H54 (cell line): ENCODE results near the gene NKIRAS1.

Experiments
- DNase-seq: peaks from one replicate; pipeline ENCODE4 v3.0.0; 2011; ENCODE audit warnings: low spot score, mixed read lengths; ENCODE audit not compliant: insufficient read length
- FAIRE-seq: peaks from 3 replicates; lab custom pipeline; 2011; peaks lifted over from hg19 to GRCh38; lab: Jason Lieb, UNC
- POLR2A ChIP-seq: IDR thresholded peaks from 2 replicates; pipeline ENCODE4 v1.6.1; 2011; ENCODE audit warnings: low read depth, mild to moderate bottlenecking, low read length

Gene NKIRAS1

GRCh38 chr3:23945913-23946687 is 29.3 kb upstream of the NKIRAS1 start:
- TF ChIP-seq POLR2A: no peak
- FAIRE-seq: peak; percentile 20
- DNase-seq: peak; percentile 85

GRCh38 chr3:23945663-23945912 is 28.8 kb upstream of the NKIRAS1 start:
- DNase-seq (no peak), FAIRE-seq (no peak)
- TF ChIP-seq POLR2A: no peak

GRCh38 chr3:23944861-23945662 is 28.3 kb upstream of the NKIRAS1 start, which contains the start of gene NR1D2:
Gene NR1D2 (plus strand): TSS chr3:23945286. CDS start chr3:23945579, 293 bp downstream.
- peak; percentile 70 for DNase-seq
- TF ChIP-seq POLR2A: peak; percentile 62
- no peak for FAIRE-seq

GRCh38 chr3:23944007-23944783 is 27.4 kb upstream of the NKIRAS1 start:
- no peak for TF ChIP-seq POLR2A
- FAIRE-seq (no peak), DNase-seq (no peak)

GRCh38 chr3:23942546-23942945 is 25.8 kb upstream of the NKIRAS1 start:
- no peak for TF ChIP-seq POLR2A
- DNase-seq (no peak), FAIRE-seq (no peak)

- DNase-seq (no peak), FAIRE-seq (no peak)
- TF ChIP-seq POLR2A: no peak
These were observed 24.6 kb upstream of the NKIRAS1 start for GRCh38 chr3:23941440-23941839.

- no peak for TF ChIP-seq POLR2A
These were observed 24.0 kb upstream of the NKIRAS1 start for GRCh38 chr3:23940775-23941174.

GRCh38 chr3:23938688-23939087 is 21.9 kb upstream of the NKIRAS1 start:
- DNase-seq (no peak), FAIRE-seq (no peak)
- TF ChIP-seq POLR2A: no peak

More at GRCh38 chr3:23940775-23941174, 24.0 kb upstream of the NKIRAS1 start:
- FAIRE-seq: no peak
- DNase-seq: no peak

GRCh38 chr3:23937296-23937695 is 20.5 kb upstream of the NKIRAS1 start:
- FAIRE-seq: no peak
- DNase-seq: no peak
- TF ChIP-seq POLR2A: no peak

- FAIRE-seq (no peak), DNase-seq (no peak)
- no peak for TF ChIP-seq POLR2A
These were observed 17.5 kb upstream of the NKIRAS1 start for GRCh38 chr3:23934253-23934652.

- no peak for DNase-seq
- FAIRE-seq: no peak
- no peak for TF ChIP-seq POLR2A
These were observed 15.8 kb upstream of the NKIRAS1 start for GRCh38 chr3:23932571-23932970.

GRCh38 chr3:23931597-23931996 is 14.8 kb upstream of the NKIRAS1 start:
- no peak for TF ChIP-seq POLR2A
- DNase-seq: no peak
- no peak for FAIRE-seq

GRCh38 chr3:23928524-23928923 is 11.7 kb upstream of the NKIRAS1 start:
- TF ChIP-seq POLR2A: no peak
- FAIRE-seq: no peak
- no peak for DNase-seq

- TF ChIP-seq POLR2A: no peak
- DNase-seq: no peak
- no peak for FAIRE-seq
These were observed 9.9 kb upstream of the NKIRAS1 start for GRCh38 chr3:23926736-23927135.
